T-helper 2 cell treated with Interferon-gamma antibody and Interleukin-4, amounts not matched to agents 5 μg/mL and 100 μg/mL, for 36 hours (primary cell): Measurements from ENCODE around the gene RXRG.

Source experiments
- DNase-seq: peaks from one replicate; pipeline ENCODE4 v3.0.0; 2021; ENCODE audit warnings: low spot score
- H3K27ac Mint-ChIP-seq: one replicate; pipeline ENCODE4 v1.8.0; 2021; ENCODE audit warnings: mild to moderate bottlenecking, mixed read lengths
- H3K27me3 Mint-ChIP-seq: one replicate; pipeline ENCODE4 v1.8.0; 2021; ENCODE audit warnings: low read depth, mixed read lengths
- H3K36me3 Mint-ChIP-seq: one replicate; pipeline ENCODE4 v1.8.0; 2021; ENCODE audit warnings: low read depth, mixed read lengths
- H3K4me1 Mint-ChIP-seq: one replicate; pipeline ENCODE4 v1.8.0; 2021; ENCODE audit warnings: low read depth, mixed read lengths
- H3K4me3 Mint-ChIP-seq: one replicate; pipeline ENCODE4 v1.8.0; 2022; ENCODE audit warnings: mild to moderate bottlenecking, moderate library complexity, mixed read lengths
- H3K9me3 Mint-ChIP-seq: one replicate; pipeline ENCODE4 v1.8.0; 2021; ENCODE audit warnings: mixed read lengths

Gene RXRG

DNA sequence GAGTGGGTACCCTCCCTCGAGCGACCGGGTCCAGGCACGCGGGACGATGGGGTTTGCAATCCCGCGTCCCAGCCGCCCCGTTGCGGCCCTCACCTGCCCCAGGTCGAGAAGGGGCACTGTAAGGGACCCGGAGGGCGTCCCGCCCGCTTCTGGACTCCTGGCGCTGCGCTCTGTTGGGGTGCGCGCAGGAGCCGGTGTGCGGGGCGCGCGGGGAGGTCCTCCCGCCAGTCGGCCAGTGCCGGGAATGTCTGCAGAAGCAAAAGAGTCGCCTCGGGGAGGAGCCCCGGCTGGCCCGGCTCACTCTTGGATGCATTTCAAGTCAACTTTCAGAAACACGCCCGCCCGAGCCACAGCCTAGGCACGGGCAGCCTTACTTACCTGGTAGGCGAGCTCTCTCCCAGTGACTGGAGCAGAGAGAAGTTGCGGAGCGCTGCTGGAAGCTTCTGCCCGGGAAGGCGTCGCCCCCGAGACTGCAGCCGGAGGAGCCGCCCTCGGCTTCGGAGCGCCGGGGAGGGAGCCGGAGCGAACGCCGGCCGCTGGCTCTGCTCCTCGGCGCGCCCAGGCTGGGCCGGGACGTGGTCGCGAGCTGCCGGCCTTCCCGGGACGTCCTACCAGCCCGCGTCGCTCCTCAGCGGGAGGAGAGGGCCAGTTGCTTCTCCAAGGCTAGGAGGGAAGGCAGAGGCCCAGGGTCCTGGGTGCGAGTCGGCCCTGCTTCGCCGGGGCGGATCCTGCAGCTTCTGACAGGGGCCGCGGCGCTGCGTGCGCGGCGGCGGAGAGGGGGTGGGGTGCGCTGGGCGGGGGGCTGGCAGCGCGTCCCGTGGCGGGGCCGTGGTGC is 88.7 kb downstream of the RXRG start, which contains the start of gene LMX1A:
Gene LMX1A (minus strand): TSS at position 739 of the 835 bp plus-strand sequence. CDS start 1,156 bp downstream, outside the sequence.
- Mint-ChIP-seq H3K36me3 (no peaks in the 10 kb centered on the region), H3K27me3 (peaks cover 85% of the 10 kb centered on the region), H3K4me3 (no peak within 1 kb of the TSS), H3K27ac (no peak within 1 kb of the TSS), H3K4me1 (no peaks in the 10 kb centered on the region), H3K9me3 (no peaks in the 10 kb centered on the region)
- no peak for DNase-seq

DNA sequence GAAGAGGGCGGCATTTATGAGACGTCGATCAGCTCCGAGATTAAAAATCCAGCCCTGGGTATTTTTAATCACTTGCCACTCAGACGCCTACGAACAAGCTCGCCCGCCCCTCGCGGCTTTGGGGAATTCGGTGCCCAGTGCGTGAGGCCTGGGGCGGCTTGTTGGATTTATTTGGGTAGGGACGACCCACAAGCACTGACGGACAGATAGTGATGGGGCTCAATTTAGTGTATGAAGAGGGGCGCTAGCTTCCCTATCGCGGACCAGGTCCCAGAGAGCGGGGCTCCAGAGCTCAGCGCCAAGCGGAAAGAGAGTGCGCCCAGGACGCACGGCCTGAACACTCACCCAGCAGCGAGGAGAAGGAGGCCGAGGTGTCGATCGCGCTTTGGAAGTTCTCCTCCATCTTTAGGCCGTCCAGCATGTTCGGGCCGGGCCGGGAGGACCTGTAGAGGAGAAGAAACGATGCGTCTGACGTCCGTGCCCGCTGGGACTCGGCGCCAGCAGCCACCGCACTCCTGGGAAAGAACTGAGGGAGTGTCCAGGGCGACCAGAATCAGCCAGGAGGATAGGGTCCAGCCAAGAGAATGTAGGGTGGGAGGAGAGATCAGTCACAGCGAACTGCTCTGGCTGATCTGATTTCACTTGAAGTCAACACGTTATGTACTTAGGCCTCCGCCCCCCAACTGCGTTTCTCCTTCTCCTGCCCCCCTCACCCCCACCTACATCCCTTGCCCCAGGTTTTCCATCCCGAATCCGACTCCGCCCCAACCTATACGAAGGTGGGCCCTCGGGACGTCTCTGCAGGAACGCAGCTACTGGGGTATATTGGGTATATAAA is 89.6 kb downstream of the RXRG start:
- H3K27ac Mint-ChIP-seq: peak overlapping the region; percentile 60
- H3K4me1 Mint-ChIP-seq: no peaks in the 10 kb centered on the region
- peaks cover 87% of the 10 kb centered on the region for H3K27me3 Mint-ChIP-seq
- no peak for DNase-seq
- no peaks in the 10 kb centered on the region for H3K36me3 Mint-ChIP-seq
- H3K4me3 Mint-ChIP-seq: peak overlapping the region; percentile 34
- no peaks in the 10 kb centered on the region for H3K9me3 Mint-ChIP-seq

GRCh38 chr1:165354739-165355138 is 90.2 kb downstream of the RXRG start:
- Mint-ChIP-seq H3K4me3 (no peak overlapping the region), H3K27me3 (peaks cover 87% of the 10 kb centered on the region), H3K36me3 (no peaks in the 10 kb centered on the region), H3K9me3 (no peaks in the 10 kb centered on the region), H3K4me1 (no peaks in the 10 kb centered on the region), H3K27ac (no peak overlapping the region)
- no peak for DNase-seq

- Mint-ChIP-seq H3K4me3 (no peak overlapping the region), H3K27ac (peak overlapping the region; percentile 41), H3K27me3 (peaks cover 88% of the 10 kb centered on the region), H3K4me1 (no peaks in the 10 kb centered on the region), H3K9me3 (no peaks in the 10 kb centered on the region), H3K36me3 (no peaks in the 10 kb centered on the region)
- DNase-seq: no peak
These were observed 90.9 kb downstream of the RXRG start for GRCh38 chr1:165353731-165354671.

DNA sequence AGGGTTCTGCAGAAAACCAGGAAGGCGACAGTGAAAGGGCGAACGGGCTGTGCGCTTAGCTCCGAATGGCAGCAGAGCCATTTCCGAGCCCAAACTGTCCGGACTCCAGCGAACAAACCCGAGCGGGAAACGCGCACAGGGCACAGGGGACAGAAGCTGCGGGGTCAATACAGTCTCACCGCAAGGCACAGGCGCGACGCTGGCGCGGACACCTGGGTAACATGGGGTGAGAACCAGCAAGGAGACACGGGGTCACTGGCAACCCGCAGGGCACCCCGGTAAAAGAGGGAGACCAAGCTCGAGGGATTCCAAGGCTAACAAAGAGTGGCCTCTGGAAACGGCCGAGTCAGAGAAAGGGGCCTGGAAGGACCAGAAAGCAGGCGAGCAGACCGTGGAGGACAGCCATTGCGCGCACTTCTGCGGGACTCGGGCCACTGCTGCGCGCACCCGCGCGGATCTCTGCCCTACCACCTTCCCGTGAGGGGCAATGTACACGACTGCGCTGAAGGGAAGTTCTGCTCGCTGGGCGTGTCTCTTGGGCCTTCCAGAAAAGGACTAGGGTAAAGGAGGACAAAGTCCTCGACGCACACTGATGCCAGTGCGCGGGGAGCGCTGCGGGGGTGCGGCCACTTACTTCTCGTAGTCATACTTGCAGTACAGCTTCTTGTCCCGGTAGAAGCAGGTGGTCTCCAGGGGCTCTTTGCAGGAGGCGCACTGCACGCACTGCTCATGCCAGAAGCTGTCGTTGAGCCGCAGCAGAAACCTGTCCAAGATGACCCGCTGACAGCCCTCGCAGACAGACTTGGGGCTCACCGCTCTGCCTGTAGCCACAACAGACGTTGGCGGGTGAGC is 92.3 kb downstream of the RXRG start:
- no peak for DNase-seq
- Mint-ChIP-seq H3K9me3 (no peaks in the 10 kb centered on the region), H3K4me3 (no peak overlapping the region), H3K36me3 (no peaks in the 10 kb centered on the region), H3K27me3 (peaks cover 84% of the 10 kb centered on the region), H3K4me1 (no peaks in the 10 kb centered on the region), H3K27ac (no peak overlapping the region)

DNA sequence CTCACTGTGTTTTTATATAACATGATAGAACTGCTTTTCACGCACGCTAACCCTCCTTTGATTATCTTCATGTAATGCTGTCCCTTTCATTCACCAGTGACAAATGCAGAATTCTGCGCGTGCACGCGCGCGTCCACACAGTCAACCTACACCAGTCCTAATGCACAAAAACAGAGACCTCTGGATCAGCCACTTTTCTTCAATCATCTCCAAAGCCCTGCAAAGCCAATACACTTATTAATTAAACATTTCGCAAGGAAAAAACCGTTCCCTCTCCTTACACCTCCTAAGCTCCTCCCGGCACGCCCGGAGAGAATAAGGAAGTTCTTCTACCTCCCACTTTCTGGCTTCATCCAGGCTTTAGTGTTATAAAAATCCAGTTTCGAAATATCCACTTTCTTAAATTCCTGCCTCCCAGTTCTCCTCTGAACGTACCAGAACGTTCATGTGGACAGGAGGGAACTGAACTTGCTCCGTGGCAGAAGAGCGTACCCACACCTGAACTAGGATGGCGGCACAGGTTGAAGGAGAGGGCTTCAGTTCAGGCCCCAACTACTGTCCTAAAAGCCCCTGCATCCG is 93.0 kb downstream of the RXRG start:
- no peak for DNase-seq
- Mint-ChIP-seq H3K36me3 (no peaks in the 10 kb centered on the region), H3K27me3 (peaks cover 82% of the 10 kb centered on the region), H3K9me3 (no peaks in the 10 kb centered on the region), H3K4me1 (no peaks in the 10 kb centered on the region), H3K4me3 (no peak overlapping the region), H3K27ac (peak overlapping the region; percentile 17)
